IMR-90 (cell line): ENCODE measurements around the gene KRT3. TPM values are rescaled to one million over a fixed set of nuclear protein-coding genes. Genes with fewer than 3 reads are reported as not detected.

Experiments
- ATAC-seq: fragments of 200-7000 bp; cut with Tn5 transposase; 2 replicates; pipeline ENCODE4 v1.9.1; 2020; ENCODE audit warnings: low read depth, mild to moderate bottlenecking, moderate library complexity
- BruUV-seq: library from RNA; stranded (reverse); fragments of 400-500 nt; replicated peaks from 2 replicates; lab custom pipeline; 2021; lab: Mats Ljungman, UMichigan
- CTCF ChIA-PET: fragments of 300-600 bp; formaldehyde crosslinking; extraction: SDS; loops from one replicate; lab custom pipeline; 2021; ENCODE audit warnings: antibody characterized with exemption; lab: Yijun Ruan, JAX
- POLR2A ChIA-PET: fragments of 300-600 bp; sonication (Branson Sonifier 250); formaldehyde crosslinking; loops from one replicate; lab custom pipeline; 2022; ENCODE audit warnings: antibody characterized with exemption; ENCODE audit not compliant: unreplicated experiment; lab: Charles Lee
- DNase-seq: peaks from one replicate; pipeline ENCODE4 v3.0.0; 2013
- H2AFZ ChIP-seq: replicated peaks from 2 replicates; pipeline ENCODE3; 2013; ENCODE audit warnings: low read length, mild to moderate bottlenecking; ENCODE audit not compliant: poor library complexity
- H2AK5ac ChIP-seq: 2 replicates; pipeline ENCODE4 v1.6.1; 2013; ENCODE audit warnings: low read depth, low read length, inconsistent platforms
- H2AK9ac ChIP-seq: replicated peaks from 2 replicates; pipeline ENCODE3; 2013; ENCODE audit warnings: mild to moderate bottlenecking, low read depth, low read length, moderate library complexity; ENCODE audit not compliant: poor library complexity
- H2BK120ac ChIP-seq: 2 replicates; pipeline ENCODE4 v1.6.1; 2013; ENCODE audit warnings: low read depth, low read length, inconsistent platforms
- H2BK15ac ChIP-seq: 3 replicates; pipeline ENCODE4 v1.6.1; 2013; ENCODE audit warnings: low read depth, low read length, inconsistent platforms
- H2BK20ac ChIP-seq: 2 replicates; pipeline ENCODE4 v1.6.1; 2013; ENCODE audit warnings: low read depth, mild to moderate bottlenecking, inconsistent platforms, low read length, moderate library complexity
- H2BK5ac ChIP-seq: 2 replicates; pipeline ENCODE4 v1.6.1; 2013; ENCODE audit warnings: mild to moderate bottlenecking, low read depth, low read length, inconsistent platforms; ENCODE audit not compliant: poor library complexity, severe bottlenecking
- H3K14ac ChIP-seq: replicated peaks from 2 replicates; pipeline ENCODE4 v1.6.1; 2013; ENCODE audit warnings: low read depth, low read length, inconsistent platforms
- H3K18ac ChIP-seq: 2 replicates; pipeline ENCODE4 v1.6.1; 2013; ENCODE audit warnings: low read depth, low read length, control low read depth
- H3K23ac ChIP-seq: 2 replicates; pipeline ENCODE4 v1.6.1; 2013; ENCODE audit warnings: low read depth, low read length, inconsistent platforms
- H3K27ac ChIP-seq: 2 replicates; pipeline ENCODE4 v1.5.1; 2013; ENCODE audit warnings: mild to moderate bottlenecking, control low read depth, low read length; ENCODE audit not compliant: insufficient read depth
- H3K27me3 ChIP-seq: 2 replicates; pipeline ENCODE4 v1.6.1; 2013; ENCODE audit warnings: low read length; ENCODE audit not compliant: control insufficient read depth, insufficient read depth
- H3K36me3 ChIP-seq: 2 replicates; pipeline ENCODE4 v1.6.1; 2013; ENCODE audit warnings: low read length, mixed read lengths; ENCODE audit not compliant: control insufficient read depth, insufficient read depth
- H3K4ac ChIP-seq: 2 replicates; pipeline ENCODE4 v1.6.1; 2013; ENCODE audit warnings: low read depth, low read length, inconsistent platforms
- H3K4me1 ChIP-seq: 2 replicates; pipeline ENCODE4 v1.6.1; 2013; ENCODE audit warnings: low read length, mixed read lengths; ENCODE audit not compliant: control insufficient read depth, insufficient read depth
- H3K4me2 ChIP-seq: 2 replicates; pipeline ENCODE4 v1.6.1; 2013; ENCODE audit warnings: low read depth, mild to moderate bottlenecking, control low read depth, low read length, moderate library complexity
- H3K4me3 ChIP-seq: 2 replicates; pipeline ENCODE4 v1.5.1; 2013; ENCODE audit warnings: low read depth, mild to moderate bottlenecking, control low read depth, low read length, moderate library complexity; ENCODE audit not compliant: insufficient read depth
- H3K56ac ChIP-seq: 2 replicates; pipeline ENCODE4 v1.6.1; 2013; ENCODE audit warnings: low read length, inconsistent platforms; ENCODE audit not compliant: insufficient read depth; ENCODE audit errors: extremely low read depth
- H3K79me1 ChIP-seq, 2 experiments: 2 replicates each; pipeline ENCODE4 v1.6.1; 2013; ENCODE audit warnings: low read length in 2 of 2, inconsistent platforms in 1 of 2, low read depth in 1 of 2
- H3K9ac ChIP-seq: 2 replicates; pipeline ENCODE4 v1.6.1; 2013; ENCODE audit warnings: low read depth, low read length, control low read depth
- H3K9me1 ChIP-seq: 2 replicates; pipeline ENCODE4 v1.6.1; 2013; ENCODE audit warnings: low read length, inconsistent platforms; ENCODE audit not compliant: insufficient read depth
- H3K9me3 ChIP-seq: 2 replicates; pipeline ENCODE4 v1.6.1; 2013; ENCODE audit warnings: low read length; ENCODE audit not compliant: control insufficient read depth, insufficient read depth
- H4K20me1 ChIP-seq: 2 replicates; pipeline ENCODE4 v1.6.1; 2013; ENCODE audit warnings: low read length, inconsistent platforms; ENCODE audit not compliant: insufficient read depth
- H4K5ac ChIP-seq: 2 replicates; pipeline ENCODE4 v1.6.1; 2013; ENCODE audit warnings: mild to moderate bottlenecking, low read depth, low read length, control low read depth
- H4K8ac ChIP-seq, 2 experiments: 2 replicates each; pipeline ENCODE4 v1.6.1; 2013; ENCODE audit warnings: low read depth in 2 of 2, low read length in 2 of 2, control low read depth in 1 of 2, inconsistent platforms in 1 of 2
- H4K91ac ChIP-seq: 2 replicates; pipeline ENCODE4 v1.6.1; 2013; ENCODE audit warnings: low read depth, low read length, inconsistent platforms; ENCODE audit not compliant: insufficient read depth
- BHLHE40 ChIP-seq: fragments of 150-350 bp; IDR thresholded peaks from 2 replicates; pipeline ENCODE4 v1.6.1; 2016; ENCODE audit warnings: mild to moderate bottlenecking, low read depth, low read length
- MAZ ChIP-seq: IDR thresholded peaks from 2 replicates; pipeline ENCODE4 v1.6.1; 2012; ENCODE audit warnings: low read depth, mild to moderate bottlenecking, low read length, improper control_type of control experiment, moderate library complexity, borderline replicate concordance
- RAD21 ChIP-seq: IDR thresholded peaks from 2 replicates; pipeline ENCODE4 v1.6.1; 2012; ENCODE audit warnings: low read length, improper control_type of control experiment
- RCOR1 ChIP-seq: IDR thresholded peaks from 2 replicates; pipeline ENCODE4 v1.6.1; 2012; ENCODE audit warnings: mild to moderate bottlenecking, low read length, improper control_type of control experiment; ENCODE audit not compliant: insufficient replicate concordance
- RFX5 ChIP-seq: IDR thresholded peaks from 2 replicates; pipeline ENCODE4 v1.8.0; 2012; ENCODE audit warnings: low read depth, mild to moderate bottlenecking, low read length, moderate library complexity
- SMC3 ChIP-seq: fragments of 150-350 bp; IDR thresholded peaks from 2 replicates; pipeline ENCODE4 v1.6.1; 2016; ENCODE audit warnings: low read depth, mild to moderate bottlenecking, antibody characterized with exemption, low read length, moderate library complexity
- WGBS, 2 experiments: methylation state at CpG; one replicate each; pipeline versions ENCODE4 v1.1.5 to v1.1.7; 2013; ENCODE audit warnings: missing lambda C conversion rate in 2 of 2; ENCODE audit not compliant: insufficient read length in 1 of 2; ENCODE audit errors: extremely low coverage in 2 of 2; 5-methylcytosine and 5-hydroxymethylcytosine counted together
- dilution Hi-C: fragments of 300-500 bp; cut with HindIII; formaldehyde crosslinking; loops from one replicate; pipeline ENCODE4 v1.14.3; 2018; ENCODE audit warnings: low sequenced_read_pairs; ENCODE audit not compliant: unreplicated experiment
- in situ Hi-C: fragments of 300-500 bp; cut with MboI; formaldehyde crosslinking; loops from 3 replicates; pipeline ENCODE4 v1.14.3; 2019; ENCODE audit warnings: low sequenced_read_pairs, inconsistent platforms, mixed read lengths
- intact Hi-C: fragments of 100-400 bp; cut with micrococcal nuclease; formaldehyde crosslinking; loops from 2 replicates; pipeline ENCODE4 v1.10.0; 2022
- polyA plus RNA-seq, 3 experiments: library from polyadenylated mRNA; depleted of rRNA; stranded (reverse); fragments of >200 nt; gene quantifications; 2 replicates each; pipeline ENCODE4 v1.2.3, GENCODE V29; 2012; ENCODE audit warnings: low replicate concordance in 1 of 3
- total RNA-seq: library from RNA; depleted of rRNA; stranded (reverse); fragments of >200 nt; gene quantifications from 2 replicates; pipeline ENCODE4 v1.2.3, GENCODE V29; 2012

KRT3 gene
- total and polyA plus RNA-seq, 2 of the 4 experiments (the other 2 are of a cell fraction): not detected

GRCh38 chr12:52833922-52834726 is 38.2 kb upstream of the KRT3 start, which contains the start of gene KRT79:
Gene KRT79, minus strand, starts transcription at chr12:52834311. Its CDS starts 51 bp downstream, at chr12:52834260.
- Histone ChIP-seq H3K79me1 (no peaks in the 10 kb centered on the region), H4K91ac (peak within 1 kb of the TSS; percentile 81), H3K4me2 (no peak within 1 kb of the TSS), H3K27ac (no peak within 1 kb of the TSS), H3K4ac (no peak within 1 kb of the TSS), H4K5ac (no peak within 1 kb of the TSS), H2AFZ (no peak within 1 kb of the TSS), H2BK15ac (no peak within 1 kb of the TSS), H2BK120ac (peak within 1 kb of the TSS; percentile 54), H3K23ac (no peak within 1 kb of the TSS), H3K56ac (no peak within 1 kb of the TSS), H3K36me3 (no peaks in the 10 kb centered on the region), H3K9me1 (peaks cover 20% of the 10 kb centered on the region), H4K8ac (no peak within 1 kb of the TSS), H3K9me3 (no peaks in the 10 kb centered on the region), H4K20me1 (no peaks in the 10 kb centered on the region), H3K14ac (no peak within 1 kb of the TSS), H3K27me3 (peaks cover 4% of the 10 kb centered on the region; the same call in 1 of the 2 replicates), H3K4me1 (peaks cover 18% of the 10 kb centered on the region), H2AK9ac (no peak within 1 kb of the TSS), H2AK5ac (peak within 1 kb of the TSS; percentile 49; the same call in 1 of the 2 replicates), H3K9ac (no peak within 1 kb of the TSS), H2BK5ac (no peak within 1 kb of the TSS), H3K4me3 (no peak within 1 kb of the TSS), H3K18ac (no peak within 1 kb of the TSS), H2BK20ac (peak within 1 kb of the TSS; percentile 62; the same call in 1 of the 2 replicates)
- dilution Hi-C loops (no loop called here), intact Hi-C loops (no loop called here), in situ Hi-C loops (no loop called here)
- ChIA-PET CTCF (no interaction called here), POLR2A (no interaction called here)
- WGBS, 2 experiments: 100% methylated on average over 1 of the region's 22 CpGs; no CpG with 5 or more reads in 1 of the 2 experiments
- no TSS peak for BruUV-seq
- TF ChIP-seq BHLHE40 (no peak), RAD21 (no peak), MAZ (no peak), RCOR1 (no peak), SMC3 (no peak), RFX5 (no peak)
- ATAC-seq (no peak), DNase-seq (no peak)
